GM04503 (cell line): ENCODE measurements around the gene TTBK1.

Experiments used
- DNase-seq: peaks from one replicate; pipeline ENCODE4 v3.0.0-alpha.2; 2012; ENCODE audit warnings: low read depth

Gene TTBK1

GRCh38 chr6:43273707-43274106, 30.4 kb downstream of the TTBK1 start:
- no peak for DNase-seq

DNA sequence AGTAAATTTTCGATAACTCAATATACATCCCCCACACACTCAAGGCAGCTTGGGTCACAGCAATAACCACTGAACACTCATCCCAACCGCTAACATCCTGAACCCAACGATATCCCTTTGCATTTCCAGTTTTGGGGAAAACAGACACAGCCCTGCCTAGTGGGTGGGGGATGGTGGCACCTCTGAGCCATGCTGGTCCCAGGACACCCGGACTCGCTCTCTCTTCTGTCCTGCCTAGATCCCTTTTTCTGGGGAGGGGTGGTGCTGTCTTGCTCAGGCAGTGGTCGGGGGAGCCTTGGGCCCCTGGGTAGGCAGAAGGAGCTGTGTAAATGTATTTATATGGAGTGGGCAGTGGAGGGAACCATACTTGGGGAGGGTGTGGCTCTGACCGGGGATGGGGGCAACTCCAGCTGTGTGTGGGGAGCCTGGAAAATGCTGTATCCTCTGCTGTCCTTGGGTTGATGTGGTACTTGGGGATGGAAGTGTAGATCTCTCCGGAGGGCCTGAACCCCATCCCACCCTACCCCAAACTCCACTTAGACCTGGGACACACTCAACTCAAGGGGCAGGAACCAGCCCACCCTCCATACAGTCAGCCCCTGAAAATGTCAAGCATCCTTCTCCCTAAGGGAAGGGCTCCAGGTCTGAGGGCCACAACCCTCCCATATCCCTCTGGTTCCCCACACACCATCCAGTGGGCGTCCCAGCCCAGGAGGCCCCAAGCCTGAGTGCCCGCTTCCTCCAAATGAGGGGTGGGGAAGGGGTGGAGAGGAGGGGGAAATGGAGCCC, 31.0 kb downstream of the TTBK1 start:
- DNase-seq: no peak

DNA sequence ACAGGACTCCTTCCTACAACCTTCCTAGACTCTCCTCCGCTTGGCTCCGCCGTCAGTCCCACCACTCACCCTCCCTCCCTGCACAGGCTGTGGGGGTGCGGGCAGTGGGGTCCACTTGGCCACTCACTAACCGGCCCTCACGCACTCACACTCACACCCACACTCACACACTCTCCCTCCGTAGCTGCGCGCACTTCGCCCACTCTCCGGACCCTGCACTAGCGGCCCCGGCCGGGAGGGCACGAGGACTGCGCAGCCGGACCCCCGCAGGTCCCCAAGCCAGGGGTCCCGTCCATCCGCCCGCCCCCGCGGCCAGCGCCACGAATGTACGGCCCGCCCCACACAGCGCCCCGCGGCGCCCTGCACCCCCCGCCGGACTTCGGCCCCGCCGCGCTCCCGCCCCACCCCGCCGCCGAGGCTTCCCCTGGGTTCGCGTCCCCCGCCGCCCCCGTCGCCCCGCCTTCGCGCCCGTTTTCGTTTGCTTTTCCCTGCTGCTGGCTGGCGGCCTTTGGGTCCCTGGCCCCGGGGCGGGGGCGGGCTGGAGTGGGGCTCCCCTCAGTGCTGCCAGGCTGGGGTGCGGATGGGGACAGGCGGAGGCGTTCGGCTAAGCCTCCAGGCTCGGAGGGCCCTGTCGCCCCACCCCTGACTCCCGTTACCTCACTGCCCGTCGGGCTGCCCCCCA, 31.8 kb downstream of the TTBK1 start:
- no peak for DNase-seq

DNA sequence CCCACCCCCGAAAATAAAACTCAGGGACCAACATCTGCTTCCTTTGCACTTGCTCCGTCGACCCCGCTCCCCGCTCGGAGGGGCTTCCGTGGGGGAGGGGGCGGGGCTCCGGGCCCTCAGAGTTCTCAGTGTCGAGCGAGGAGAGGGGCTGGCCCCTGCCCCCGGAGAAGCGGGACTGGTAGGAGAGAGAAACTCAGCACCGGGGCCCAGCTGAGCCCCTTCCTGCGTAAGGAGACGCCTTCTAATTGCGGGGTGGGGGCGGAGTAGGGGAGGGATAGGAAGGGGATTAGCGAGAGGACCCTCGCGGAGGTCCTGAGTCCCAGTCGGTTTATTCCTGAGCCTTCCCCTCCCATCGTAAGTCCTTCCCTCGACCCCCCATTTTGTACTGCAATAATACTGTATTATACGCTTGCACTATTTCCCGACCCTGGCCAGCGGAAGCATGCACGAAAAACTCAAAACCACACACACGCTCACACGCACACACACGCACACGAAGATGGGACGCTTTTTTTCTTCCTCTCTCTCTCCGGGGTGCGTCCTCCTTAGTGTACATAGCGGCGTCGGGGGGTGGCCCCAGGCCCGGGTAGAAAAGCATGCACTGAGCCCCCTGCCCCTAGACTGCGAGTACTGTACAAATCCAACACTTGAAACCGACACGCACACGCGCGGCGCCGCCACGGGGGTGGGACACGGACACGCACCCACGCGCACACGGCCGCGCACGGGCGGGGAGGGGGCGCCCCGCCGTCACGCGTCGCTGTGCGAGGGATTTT, 32.7 kb downstream of the TTBK1 start:
- no peak for DNase-seq

DNA sequence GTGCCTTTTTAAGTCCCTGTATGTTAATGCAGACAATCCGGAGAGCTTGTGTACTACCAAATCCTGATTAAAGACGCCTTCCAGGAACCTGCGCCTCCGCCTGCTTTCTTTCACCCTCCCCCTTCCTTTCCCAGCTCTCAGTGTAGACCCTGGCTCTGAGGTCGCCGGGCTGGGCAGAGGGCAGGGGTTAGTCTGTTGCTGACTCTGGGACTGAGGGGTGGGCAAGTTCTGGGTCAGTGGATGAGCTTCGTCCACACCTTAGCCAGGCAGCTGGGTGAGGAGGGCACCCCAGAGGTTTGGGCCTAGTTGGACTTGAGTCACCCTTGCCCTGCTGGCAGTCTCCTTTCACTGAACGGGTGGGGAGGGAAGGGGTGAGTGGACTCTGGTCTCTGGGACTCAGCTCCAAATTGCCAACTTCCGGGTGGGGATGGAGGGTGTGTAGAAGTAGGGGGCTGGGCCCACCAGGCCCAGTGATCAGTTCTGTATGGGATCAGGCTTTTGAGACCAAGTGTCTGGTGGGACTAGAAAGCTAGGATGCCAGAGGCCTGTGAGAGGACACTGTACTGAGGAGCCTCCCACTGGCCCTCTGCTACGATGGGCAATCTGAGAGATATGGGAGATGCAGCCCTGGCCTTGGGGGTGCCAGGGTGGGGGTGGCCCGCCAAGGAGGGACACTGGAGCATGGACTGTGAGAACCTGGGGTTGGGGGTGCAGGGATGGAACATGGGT, 33.5 kb downstream of the TTBK1 start:
- DNase-seq: no peak

DNA sequence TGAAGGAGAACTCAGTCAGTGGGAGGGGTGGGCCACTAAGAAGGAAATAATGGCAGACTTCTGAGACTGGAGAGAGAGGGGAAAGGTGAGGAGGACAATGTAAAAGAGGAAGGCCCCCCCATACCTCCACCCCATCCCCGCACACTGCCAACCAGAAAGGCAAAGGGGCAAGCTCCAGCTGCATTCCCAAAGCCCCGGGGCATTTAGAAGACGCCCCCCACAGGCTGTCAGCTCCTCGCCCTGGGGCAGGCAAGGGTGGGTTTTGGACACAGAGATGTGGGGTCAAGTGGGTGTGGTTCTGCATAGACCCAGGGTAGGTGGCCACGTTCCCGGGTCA, 34.0 kb downstream of the TTBK1 start:
- no peak for DNase-seq

DNA sequence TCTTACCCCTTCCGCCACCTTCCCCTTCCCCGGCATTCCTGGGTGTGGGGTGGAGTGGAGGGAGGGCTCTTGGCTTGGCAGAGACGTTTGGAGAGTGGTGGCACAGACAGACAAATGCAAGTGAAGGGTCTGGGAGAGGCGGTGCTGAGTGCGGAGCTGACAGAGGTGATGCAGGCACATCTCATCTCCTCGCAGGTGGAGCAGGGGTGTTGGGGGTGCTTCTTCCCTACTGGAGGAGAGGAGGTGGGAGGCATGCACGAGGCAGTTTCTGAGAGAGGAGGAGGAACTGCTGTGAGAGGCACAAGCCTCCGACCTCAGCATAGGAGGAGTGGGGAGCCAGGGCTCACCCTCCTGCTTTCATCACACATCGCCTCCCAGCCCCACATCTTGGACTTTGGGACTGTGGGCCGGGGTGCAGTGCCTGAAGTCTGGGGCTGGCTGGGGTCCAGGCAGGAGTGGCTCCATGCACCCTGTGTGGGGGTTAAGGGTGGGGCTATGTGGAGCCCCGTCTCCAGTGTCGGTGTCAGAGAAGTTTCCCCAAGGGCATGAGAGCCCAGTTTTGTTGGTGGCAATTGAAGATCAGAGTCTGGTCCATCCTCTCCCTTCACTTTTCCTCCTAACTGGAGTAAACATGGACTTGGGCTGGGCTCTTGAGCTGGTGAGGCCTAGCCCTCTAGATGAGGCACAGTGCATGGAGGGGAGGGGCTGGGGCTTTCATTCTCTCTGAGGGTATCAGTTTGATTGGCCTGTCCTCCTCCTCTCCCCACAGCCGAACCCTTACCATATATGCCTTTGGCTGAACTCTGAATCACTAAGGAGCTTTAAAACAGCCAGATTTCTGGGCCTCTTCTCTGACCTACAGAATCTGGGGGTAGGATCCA, 34.6 kb downstream of the TTBK1 start:
- DNase-seq: no peak

GRCh38 chr6:43278524-43279078, 35.3 kb downstream of the TTBK1 start:
- DNase-seq: peak; percentile 22

- no peak for DNase-seq
These were observed 37.0 kb downstream of the TTBK1 start for GRCh38 chr6:43280234-43280633.

GRCh38 chr6:43282060-43282459, 38.8 kb downstream of the TTBK1 start:
- no peak for DNase-seq

DNA sequence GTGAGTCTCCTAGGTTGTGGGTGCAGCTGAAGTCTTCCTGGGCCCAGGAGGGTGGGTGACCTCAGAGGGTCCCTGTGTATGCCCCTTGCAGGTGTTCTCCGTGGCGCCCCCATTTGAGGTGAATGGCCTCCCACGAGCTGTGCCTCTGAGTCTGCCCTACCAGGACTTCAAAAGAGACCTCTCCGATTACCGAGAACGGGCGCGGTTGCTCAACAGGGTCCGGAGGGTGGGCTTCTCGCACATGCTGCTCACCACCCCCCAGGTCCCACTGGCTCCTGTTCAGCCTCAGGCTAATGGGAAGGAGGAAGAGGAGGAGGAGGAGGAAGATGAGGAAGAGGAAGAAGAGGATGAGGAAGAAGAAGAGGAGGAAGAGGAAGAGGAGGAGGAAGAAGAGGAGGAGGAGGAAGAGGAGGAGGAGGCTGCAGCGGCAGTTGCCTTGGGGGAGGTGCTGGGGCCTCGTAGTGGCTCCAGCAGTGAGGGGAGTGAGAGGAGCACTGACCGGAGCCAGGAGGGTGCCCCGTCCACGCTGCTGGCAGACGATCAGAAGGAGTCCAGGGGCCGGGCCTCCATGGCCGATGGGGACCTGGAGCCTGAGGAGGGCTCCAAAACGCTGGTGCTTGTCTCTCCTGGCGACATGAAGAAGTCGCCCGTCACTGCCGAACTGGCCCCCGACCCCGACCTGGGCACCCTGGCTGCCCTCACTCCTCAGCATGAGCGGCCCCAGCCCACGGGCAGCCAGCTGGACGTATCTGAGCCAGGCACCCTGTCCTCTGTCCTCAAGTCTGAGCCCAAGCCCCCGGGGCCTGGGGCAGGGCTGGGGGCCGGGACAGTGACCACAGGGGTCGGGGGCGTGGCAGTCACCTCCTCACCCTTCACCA, 39.6 kb downstream of the TTBK1 start:
- DNase-seq: no peak

- no peak for DNase-seq
These were observed 40.2 kb downstream of the TTBK1 start for GRCh38 chr6:43283514-43283901.

GRCh38 chr6:43283905-43284304, 40.6 kb downstream of the TTBK1 start:
- DNase-seq: no peak

DNA sequence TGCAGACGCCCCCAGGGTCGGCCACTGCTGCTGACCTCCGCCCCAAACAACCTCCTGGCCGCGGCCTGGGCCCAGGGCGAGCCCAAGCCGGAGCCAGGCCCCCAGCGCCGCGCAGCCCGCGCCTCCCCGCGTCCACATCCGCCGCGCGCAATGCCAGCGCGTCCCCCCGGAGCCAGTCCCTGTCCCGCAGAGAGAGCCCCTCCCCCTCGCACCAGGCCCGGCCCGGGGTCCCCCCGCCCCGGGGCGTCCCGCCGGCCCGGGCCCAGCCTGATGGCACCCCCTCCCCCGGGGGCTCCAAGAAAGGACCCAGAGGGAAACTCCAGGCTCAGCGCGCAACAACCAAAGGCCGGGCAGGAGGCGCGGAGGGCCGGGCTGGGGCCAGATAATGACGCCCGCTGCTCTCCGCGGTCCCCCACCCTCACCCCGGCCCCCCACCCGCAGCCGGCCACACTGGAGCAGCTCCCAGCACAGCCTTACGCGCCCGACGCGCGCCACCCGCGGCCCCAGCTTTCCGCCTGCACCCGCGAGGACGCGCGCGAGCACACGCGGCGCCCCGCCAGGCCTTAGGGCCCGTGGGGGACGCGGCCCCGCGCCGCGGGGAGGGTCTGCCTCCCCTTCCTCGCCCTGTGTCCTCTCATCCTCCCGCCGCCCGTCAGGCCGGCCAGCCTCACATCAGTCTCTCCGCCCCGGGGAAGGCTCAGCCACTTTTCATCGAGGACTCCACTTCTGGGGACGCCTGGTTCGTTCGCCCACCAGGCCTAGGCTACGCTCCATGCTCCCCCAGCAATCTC, 41.9 kb downstream of the TTBK1 start:
- DNase-seq: no peak

DNA sequence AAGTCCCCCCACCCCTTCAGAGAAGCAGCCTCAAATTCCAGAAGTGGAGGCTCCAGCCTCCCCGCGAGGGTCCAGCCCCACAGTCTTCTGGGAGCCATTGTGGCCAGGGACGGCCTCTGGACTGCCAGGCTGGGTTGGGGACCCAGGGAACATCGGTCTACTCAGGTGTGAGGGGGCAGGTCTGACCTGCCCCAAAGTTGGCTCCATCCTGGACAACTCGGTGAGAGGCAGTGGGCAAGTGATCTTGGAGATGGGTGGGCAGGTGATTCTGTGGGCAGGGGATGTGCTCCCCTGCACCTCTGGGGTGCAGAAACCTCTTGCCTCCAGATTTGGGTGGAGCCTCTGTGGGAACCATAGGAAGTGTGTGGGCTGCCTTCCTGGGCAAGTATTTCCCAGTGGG, 42.6 kb downstream of the TTBK1 start:
- no peak for DNase-seq

GRCh38 chr6:43286456-43286979, 43.2 kb downstream of the TTBK1 start:
- DNase-seq: no peak

GRCh38 chr6:43286980-43287716, 43.9 kb downstream of the TTBK1 start:
- DNase-seq: no peak
